SK-N-SH (cell line): ENCODE data around the gene ARHGAP44.

Source experiments
- EP300 ChIP-seq, 2 experiments: IDR thresholded peaks; 2 replicates each; pipeline versions ENCODE4 v1.4.0 to v1.6.1; 2012; ENCODE audit warnings: borderline replicate concordance in 1 of 2, low read depth in 1 of 2, low read length in 1 of 2
- EZH2phosphoT487 ChIP-seq: fragments of 200-600 bp; sonication (generic); IDR thresholded peaks from 2 replicates; pipeline ENCODE4 v1.6.1; 2017; ENCODE audit warnings: low read depth, mixed run types, mild to moderate bottlenecking, antibody characterized with exemption, moderate library complexity, borderline replicate concordance
- FOXM1 ChIP-seq: IDR thresholded peaks from 2 replicates; pipeline ENCODE4 v1.4.0; 2012; ENCODE audit warnings: low read depth, mild to moderate bottlenecking
- MAX ChIP-seq: IDR thresholded peaks from 2 replicates; pipeline ENCODE4 v1.4.0; 2012; ENCODE audit warnings: low read depth
- PBX3 ChIP-seq: IDR thresholded peaks from 2 replicates; pipeline ENCODE4; 2012
- RCOR1 ChIP-seq: fragments of 150-350 bp; IDR thresholded peaks from 2 replicates; pipeline ENCODE4 v1.6.1; 2017; ENCODE audit warnings: antibody characterized with exemption, low read length
- RFX5 ChIP-seq: IDR thresholded peaks from 2 replicates; pipeline ENCODE4 v1.6.1; 2012; ENCODE audit warnings: mild to moderate bottlenecking, improper control_type of control experiment, low read length
- TAF1 ChIP-seq: IDR thresholded peaks from 2 replicates; pipeline ENCODE4 v1.6.1; 2012; ENCODE audit warnings: low read depth, mild to moderate bottlenecking, low read length, moderate library complexity, borderline replicate concordance
- TCF12 ChIP-seq: IDR thresholded peaks from 2 replicates; pipeline ENCODE4 v1.4.0; 2012
- USF1 ChIP-seq: IDR thresholded peaks from 2 replicates; pipeline ENCODE4 v1.4.0; 2012; ENCODE audit warnings: low read depth, borderline replicate concordance
- YY1 ChIP-seq: IDR thresholded peaks from 2 replicates; pipeline ENCODE4 v1.4.0; 2012; ENCODE audit warnings: low read depth, mild to moderate bottlenecking
- TF ChIP-seq, protein P1 (sequence below): fragments of 200-600 bp; sonication (generic); IDR thresholded peaks from 2 replicates; pipeline ENCODE4 v1.6.1; 2017; ENCODE audit warnings: antibody characterized with exemption, mild to moderate bottlenecking, moderate library complexity
- TF ChIP-seq, protein P2 (sequence below): IDR thresholded peaks from 2 replicates; pipeline ENCODE4 v1.6.1; 2012; ENCODE audit warnings: mild to moderate bottlenecking, low read depth, low read length, moderate library complexity

GRCh38 chr17:12963505-12963904 is 174.2 kb downstream of the ARHGAP44 start:
- TF ChIP-seq, protein P1, sequence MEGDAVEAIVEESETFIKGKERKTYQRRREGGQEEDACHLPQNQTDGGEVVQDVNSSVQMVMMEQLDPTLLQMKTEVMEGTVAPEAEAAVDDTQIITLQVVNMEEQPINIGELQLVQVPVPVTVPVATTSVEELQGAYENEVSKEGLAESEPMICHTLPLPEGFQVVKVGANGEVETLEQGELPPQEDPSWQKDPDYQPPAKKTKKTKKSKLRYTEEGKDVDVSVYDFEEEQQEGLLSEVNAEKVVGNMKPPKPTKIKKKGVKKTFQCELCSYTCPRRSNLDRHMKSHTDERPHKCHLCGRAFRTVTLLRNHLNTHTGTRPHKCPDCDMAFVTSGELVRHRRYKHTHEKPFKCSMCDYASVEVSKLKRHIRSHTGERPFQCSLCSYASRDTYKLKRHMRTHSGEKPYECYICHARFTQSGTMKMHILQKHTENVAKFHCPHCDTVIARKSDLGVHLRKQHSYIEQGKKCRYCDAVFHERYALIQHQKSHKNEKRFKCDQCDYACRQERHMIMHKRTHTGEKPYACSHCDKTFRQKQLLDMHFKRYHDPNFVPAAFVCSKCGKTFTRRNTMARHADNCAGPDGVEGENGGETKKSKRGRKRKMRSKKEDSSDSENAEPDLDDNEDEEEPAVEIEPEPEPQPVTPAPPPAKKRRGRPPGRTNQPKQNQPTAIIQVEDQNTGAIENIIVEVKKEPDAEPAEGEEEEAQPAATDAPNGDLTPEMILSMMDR, result no peak
- TF ChIP-seq MAX, result no peak
- TF ChIP-seq USF1, result no peak
- TF ChIP-seq EP300 (IDR thresholded peaks at IDR 0.05; ENCODE audit: borderline replicate concordance in 1 of 2, low read depth in 1 of 2, low read length in 1 of 2), result no peak
- no peak for TF ChIP-seq TCF12
- no peak for TF ChIP-seq TAF1
- TF ChIP-seq YY1, result no peak
- no peak for TF ChIP-seq EZH2phosphoT487
- no peak for TF ChIP-seq PBX3
- TF ChIP-seq RCOR1, result no peak
- TF ChIP-seq RFX5, result no peak
- TF ChIP-seq FOXM1, result no peak
- TF ChIP-seq, protein P2, sequence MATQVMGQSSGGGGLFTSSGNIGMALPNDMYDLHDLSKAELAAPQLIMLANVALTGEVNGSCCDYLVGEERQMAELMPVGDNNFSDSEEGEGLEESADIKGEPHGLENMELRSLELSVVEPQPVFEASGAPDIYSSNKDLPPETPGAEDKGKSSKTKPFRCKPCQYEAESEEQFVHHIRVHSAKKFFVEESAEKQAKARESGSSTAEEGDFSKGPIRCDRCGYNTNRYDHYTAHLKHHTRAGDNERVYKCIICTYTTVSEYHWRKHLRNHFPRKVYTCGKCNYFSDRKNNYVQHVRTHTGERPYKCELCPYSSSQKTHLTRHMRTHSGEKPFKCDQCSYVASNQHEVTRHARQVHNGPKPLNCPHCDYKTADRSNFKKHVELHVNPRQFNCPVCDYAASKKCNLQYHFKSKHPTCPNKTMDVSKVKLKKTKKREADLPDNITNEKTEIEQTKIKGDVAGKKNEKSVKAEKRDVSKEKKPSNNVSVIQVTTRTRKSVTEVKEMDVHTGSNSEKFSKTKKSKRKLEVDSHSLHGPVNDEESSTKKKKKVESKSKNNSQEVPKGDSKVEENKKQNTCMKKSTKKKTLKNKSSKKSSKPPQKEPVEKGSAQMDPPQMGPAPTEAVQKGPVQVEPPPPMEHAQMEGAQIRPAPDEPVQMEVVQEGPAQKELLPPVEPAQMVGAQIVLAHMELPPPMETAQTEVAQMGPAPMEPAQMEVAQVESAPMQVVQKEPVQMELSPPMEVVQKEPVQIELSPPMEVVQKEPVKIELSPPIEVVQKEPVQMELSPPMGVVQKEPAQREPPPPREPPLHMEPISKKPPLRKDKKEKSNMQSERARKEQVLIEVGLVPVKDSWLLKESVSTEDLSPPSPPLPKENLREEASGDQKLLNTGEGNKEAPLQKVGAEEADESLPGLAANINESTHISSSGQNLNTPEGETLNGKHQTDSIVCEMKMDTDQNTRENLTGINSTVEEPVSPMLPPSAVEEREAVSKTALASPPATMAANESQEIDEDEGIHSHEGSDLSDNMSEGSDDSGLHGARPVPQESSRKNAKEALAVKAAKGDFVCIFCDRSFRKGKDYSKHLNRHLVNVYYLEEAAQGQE, result no peak
